Stimulated activated CD8-positive, alpha-beta memory T cell treated with anti-CD3 and anti-CD28 coated beads, Interleukin-4, amount 100 ng/mL, for 24 hours (primary cell): Measurements from ENCODE around the gene HECW1.
"Not testable (repeated sequence)": the region's sequence is repeated elsewhere in the genome, so short reads cannot be mapped to it uniquely, and the experiment has no call there.

ENCODE experiments used
- DNase-seq: peaks from one replicate; pipeline ENCODE4 v3.0.0-alpha.2; 2020; ENCODE audit warnings: low read depth

HECW1 gene

GRCh38 chr7:43208242-43208641 is 95.8 kb downstream of the HECW1 start:
- DNase-seq: no peak

- DNase-seq: not testable (repeated sequence)
Measured at GRCh38 chr7:43210539-43210938, 98.1 kb downstream of the HECW1 start.

GRCh38 chr7:43211286-43211685 is 98.8 kb downstream of the HECW1 start:
- DNase-seq: no peak

- no peak for DNase-seq
Measured at GRCh38 chr7:43211693-43212092, 99.2 kb downstream of the HECW1 start.

GRCh38 chr7:43212921-43213320 is 100.5 kb downstream of the HECW1 start:
- no peak for DNase-seq

GRCh38 chr7:43215061-43215460 is 102.6 kb downstream of the HECW1 start:
- DNase-seq: no peak

GRCh38 chr7:43217055-43217454 is 104.6 kb downstream of the HECW1 start:
- DNase-seq: no peak

GRCh38 chr7:43218901-43219300 is 106.5 kb downstream of the HECW1 start:
- not testable (repeated sequence) for DNase-seq

- no peak for DNase-seq
Measured at GRCh38 chr7:43220250-43220649, 107.8 kb downstream of the HECW1 start.

GRCh38 chr7:43220742-43221141 is 108.3 kb downstream of the HECW1 start:
- DNase-seq: no peak

GRCh38 chr7:43229801-43230200 is 117.4 kb downstream of the HECW1 start:
- no peak for DNase-seq

- no peak for DNase-seq
Measured at GRCh38 chr7:43232366-43232765, 119.9 kb downstream of the HECW1 start.

- DNase-seq: no peak
Measured at GRCh38 chr7:43234073-43234472, 121.6 kb downstream of the HECW1 start.

- no peak for DNase-seq
Measured at GRCh38 chr7:43234968-43235367, 122.5 kb downstream of the HECW1 start.

- no peak for DNase-seq
Measured at GRCh38 chr7:43240565-43240964, 128.1 kb downstream of the HECW1 start.

- no peak for DNase-seq
Measured at GRCh38 chr7:43242628-43243255, 130.3 kb downstream of the HECW1 start.

- no peak for DNase-seq
Measured at GRCh38 chr7:43244232-43244631, 131.8 kb downstream of the HECW1 start.

- DNase-seq: no peak
Measured at GRCh38 chr7:43244784-43245183, 132.3 kb downstream of the HECW1 start.

- DNase-seq: no peak
Measured at GRCh38 chr7:43247757-43248156, 135.3 kb downstream of the HECW1 start.

GRCh38 chr7:43248553-43248952 is 136.1 kb downstream of the HECW1 start:
- DNase-seq: no peak

GRCh38 chr7:43248961-43249822 is 136.7 kb downstream of the HECW1 start:
- DNase-seq: no peak

- DNase-seq: no peak
Measured at GRCh38 chr7:43249823-43250145, 137.3 kb downstream of the HECW1 start.

GRCh38 chr7:43260980-43261878 is 148.8 kb downstream of the HECW1 start:
- peak; percentile 40 for DNase-seq
